GM18507 (cell line): ENCODE measurements around the gene MINK1.
A peak's percentile ranks its signal among the peaks of the same experiment; 100 is the strongest.
"Not testable (repeated sequence)": the region's sequence is repeated elsewhere in the genome, so short reads cannot be mapped to it uniquely, and the experiment has no call there.

Source experiments
- DNase-seq: peaks from one replicate; pipeline ENCODE4 v3.0.0; 2011; ENCODE audit warnings: low read depth; ENCODE audit not compliant: insufficient read length; ENCODE audit errors: extremely low spot score
- FAIRE-seq: peaks from 2 replicates; lab custom pipeline; 2011; peaks lifted over from hg19 to GRCh38; lab: Jason Lieb, UNC

MINK1 gene

GRCh38 chr17:4895657-4896331, 62.7 kb downstream of the MINK1 start:
- DNase-seq (no peak), FAIRE-seq (no peak)

GRCh38 chr17:4896332-4897197, 63.4 kb downstream of the MINK1 start:
- DNase-seq, result no peak
- no peak for FAIRE-seq

- FAIRE-seq (no peak), DNase-seq (no peak)
These were observed 64.1 kb downstream of the MINK1 start for GRCh38 chr17:4897198-4897687.

- DNase-seq (no peak), FAIRE-seq (no peak)
These were observed 64.6 kb downstream of the MINK1 start for GRCh38 chr17:4897785-4898184.

GRCh38 chr17:4898351-4898750, 65.2 kb downstream of the MINK1 start:
- no peak for DNase-seq
- FAIRE-seq, result no peak

GRCh38 chr17:4898927-4899326, 65.8 kb downstream of the MINK1 start:
- no peak for DNase-seq
- no peak for FAIRE-seq

GRCh38 chr17:4899341-4900230, 66.4 kb downstream of the MINK1 start, which contains the start of gene C17orf107:
TSS of gene C17orf107 (plus strand) at chr17:4899536. CDS start at chr17:4899763, 227 bp downstream.
- peak; percentile 67 for FAIRE-seq
- DNase-seq, result peak; percentile 70

- DNase-seq, result no peak
- peak; percentile 24 for FAIRE-seq
These were observed 67.3 kb downstream of the MINK1 start for GRCh38 chr17:4900231-4901107.

- FAIRE-seq (no peak), DNase-seq (no peak)
These were observed 68.0 kb downstream of the MINK1 start for GRCh38 chr17:4901108-4901647.

GRCh38 chr17:4901648-4902344, 68.7 kb downstream of the MINK1 start:
- FAIRE-seq (no peak), DNase-seq (no peak)

GRCh38 chr17:4902540-4902939, 69.4 kb downstream of the MINK1 start:
- DNase-seq (no peak), FAIRE-seq (no peak)

- FAIRE-seq (peak; percentile 90), DNase-seq (no peak)
These were observed 70.1 kb downstream of the MINK1 start, which contains the start of gene CHRNE for GRCh38 chr17:4903051-4903818. TSS of gene CHRNE (minus strand) at chr17:4903098. CDS start at chr17:4903063, 35 bp downstream.

GRCh38 chr17:4906642-4907041, 73.5 kb downstream of the MINK1 start:
- not testable (repeated sequence) for FAIRE-seq, DNase-seq

- no peak for FAIRE-seq
- DNase-seq, result no peak
These were observed 75.2 kb downstream of the MINK1 start for GRCh38 chr17:4908301-4908700.

GRCh38 chr17:4908711-4909496, 75.8 kb downstream of the MINK1 start:
- FAIRE-seq, result peak; percentile 92
- DNase-seq, result peak; percentile 67

- no peak for FAIRE-seq
- DNase-seq, result no peak
These were observed 80.9 kb downstream of the MINK1 start for GRCh38 chr17:4913994-4914393.
